Spleen (tissue), 7 donors: ENCODE data around the gene CDK7.

Experiments
- CTCF ChIP-seq, 11 experiments: fragments of 200-600 bp in 7 of 11; fragments of 450-650 bp in 4 of 11; sonication (generic) in 4 of 11; IDR thresholded peaks in 8 of 11; conservative IDR thresholded peaks in 3 of 11; 1 replicate in 7 of 11; 2 replicates in 4 of 11; pipeline versions ENCODE4 v1.4.0 to v1.8.0; 2016 to 2021; ENCODE audit warnings: antibody characterized with exemption in 11 of 11, inconsistent platforms in 4 of 11, mild to moderate bottlenecking in 1 of 11
- POLR2A ChIP-seq, 3 donors: fragments of 450-650 bp; IDR thresholded peaks; one replicate each; pipeline ENCODE4 v1.5.1; 2017; ENCODE audit warnings: antibody characterized with exemption in 3 of 3, mild to moderate bottlenecking in 1 of 3
- POLR2AphosphoS5 ChIP-seq, 3 donors: sonication (generic); formaldehyde crosslinking; IDR thresholded peaks; one replicate each; pipeline ENCODE4 v1.5.1; 2017; ENCODE audit warnings: antibody characterized with exemption in 3 of 3
- donor health status: DM: no; HTN: no; CAD: no; lungs with moderate emphysema.
- donor health status: DM: no; HTN: no; CAD: no.
- donor health status: DM: no; HTN: no; CAD: no.

DNA sequence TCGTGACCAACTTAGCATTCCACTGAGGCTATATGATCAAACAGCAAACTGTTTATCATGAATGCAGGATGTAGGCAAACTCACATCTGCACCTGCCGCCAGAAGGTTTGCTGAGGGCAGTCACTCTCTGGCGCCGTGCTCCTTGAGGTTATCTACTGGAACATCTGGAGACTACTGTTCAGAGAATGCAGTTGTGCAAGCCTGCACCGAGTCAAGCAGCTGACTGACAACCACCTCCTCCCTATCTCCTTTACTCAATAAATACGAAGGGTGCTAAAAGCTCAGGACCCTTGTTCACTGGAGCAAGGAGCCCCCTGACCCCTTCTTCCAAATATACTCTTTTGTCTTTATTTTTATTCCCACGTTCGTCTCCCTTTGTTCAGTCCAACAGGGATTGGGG is 70.8 kb downstream of the CDK7 start:
- no peak for TF ChIP-seq CTCF (IDR thresholded peaks at IDR 0.05 in 8 of 11, conservative IDR thresholded peaks at IDR 0.05 in 3 of 11)
- no peak for TF ChIP-seq POLR2AphosphoS5 (IDR thresholded peaks at IDR 0.05)
- TF ChIP-seq POLR2A (IDR thresholded peaks at IDR 0.05), result no peak
